GM12801 (cell line): ENCODE results near the gene PSD.

Experiments used
- CTCF ChIP-seq: IDR thresholded peaks from one replicate; pipeline ENCODE4 v1.5.1; 2011; ENCODE audit warnings: control low read depth; ENCODE audit not compliant: insufficient read length; ENCODE audit errors: extremely low read depth

The PSD gene

GRCh38 chr10:102421507-102421756 lies 2.8 kb upstream of the PSD start:
- TF ChIP-seq CTCF, result no peak

DNA sequence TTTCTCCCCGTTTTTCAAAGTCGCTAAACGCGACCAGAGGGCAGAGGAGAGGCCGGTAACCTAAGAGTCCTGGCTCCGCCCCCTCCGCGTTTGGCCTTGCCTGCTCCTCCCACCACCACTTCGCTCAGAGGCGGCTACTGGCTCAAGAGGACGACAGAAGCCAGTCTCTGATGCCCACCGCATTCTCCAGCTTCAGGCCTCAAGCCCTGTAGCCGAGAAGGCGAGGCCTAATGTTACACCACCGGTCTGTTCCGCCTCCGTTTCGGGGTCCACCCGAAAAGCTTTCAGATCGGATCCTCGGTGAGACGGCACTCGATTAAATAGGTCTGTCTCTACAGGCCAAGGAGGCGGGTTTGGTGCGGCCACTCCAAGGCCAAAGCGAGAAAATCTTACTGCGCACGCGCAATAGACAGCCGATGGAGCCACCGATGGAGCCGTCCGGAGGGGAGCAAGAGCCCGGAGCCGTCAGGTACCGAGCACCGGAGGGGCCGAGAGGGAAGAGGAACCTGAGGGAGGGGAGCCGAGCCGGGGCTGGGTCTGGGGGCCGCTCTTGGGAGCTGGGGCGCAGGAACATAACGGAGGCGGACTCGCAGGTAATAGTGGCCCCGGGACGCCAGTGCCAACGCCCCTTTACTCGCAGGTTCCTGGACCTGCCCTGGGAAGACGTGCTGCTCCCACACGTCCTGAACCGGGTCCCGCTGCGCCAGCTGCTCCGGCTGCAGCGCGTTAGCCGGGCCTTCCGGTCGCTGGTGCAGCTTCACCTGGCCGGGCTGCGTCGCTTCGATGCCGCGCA lies 2.3 kb upstream of the PSD start, which contains the start of gene FBXL15:
Gene FBXL15, plus strand, starts transcription at position 123 of the 793 bp plus-strand sequence. Its CDS starts 294 bp downstream, at position 417.
- TF ChIP-seq CTCF, result no peak

DNA sequence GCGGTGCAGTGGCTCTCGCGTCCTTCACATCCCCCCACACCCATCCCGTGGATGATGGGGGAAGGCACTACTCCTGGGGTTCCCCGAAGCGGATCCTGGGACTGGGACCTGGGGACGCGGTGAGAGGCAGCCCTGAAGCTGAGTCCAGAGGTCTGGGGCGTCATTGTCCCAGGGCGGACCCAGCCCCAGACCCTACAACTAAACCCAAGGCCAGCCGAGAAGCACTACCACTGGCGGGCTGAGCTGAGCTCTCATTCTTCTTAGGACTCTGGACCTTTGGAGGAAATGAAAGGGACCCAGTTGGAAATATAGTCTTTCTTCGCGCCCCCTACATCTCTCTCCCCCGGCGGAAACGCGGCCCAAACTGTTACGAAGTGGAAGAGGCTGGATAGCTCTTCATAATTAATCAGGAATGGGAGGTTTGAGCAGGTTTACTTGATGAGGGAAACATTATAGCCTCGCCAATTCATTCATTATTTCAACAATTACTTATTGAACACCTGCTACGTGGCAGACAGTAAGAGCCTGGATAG lies 1.7 kb upstream of the PSD start:
- no peak for TF ChIP-seq CTCF

GRCh38 chr10:102419269-102420180 lies 940 bp upstream of the PSD start:
- TF ChIP-seq CTCF, result no peak

GRCh38 chr10:102416695-102417094 lies 1.9 kb downstream of the PSD start:
- no peak for TF ChIP-seq CTCF

DNA sequence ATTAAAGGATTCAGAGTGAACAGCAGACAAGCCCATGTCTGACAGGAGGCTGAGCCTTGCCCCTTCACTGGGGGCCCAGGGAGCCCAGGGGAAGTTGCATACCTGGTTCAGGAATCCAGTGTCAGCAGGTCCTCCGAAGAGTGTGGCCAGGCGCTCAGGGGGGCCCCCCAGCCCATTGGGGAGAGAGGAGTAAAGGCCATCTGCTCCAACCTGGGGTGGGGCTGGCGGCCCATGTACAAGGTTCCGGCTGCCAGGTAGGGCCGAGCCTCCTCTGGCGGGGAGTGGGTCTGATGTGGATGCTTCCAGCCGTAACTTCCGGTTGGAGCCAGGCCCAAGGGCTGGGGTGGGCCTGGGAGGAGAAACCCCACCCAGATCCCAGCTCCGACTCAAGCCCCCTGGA lies 2.3 kb downstream of the PSD start:
- TF ChIP-seq CTCF, result no peak

DNA sequence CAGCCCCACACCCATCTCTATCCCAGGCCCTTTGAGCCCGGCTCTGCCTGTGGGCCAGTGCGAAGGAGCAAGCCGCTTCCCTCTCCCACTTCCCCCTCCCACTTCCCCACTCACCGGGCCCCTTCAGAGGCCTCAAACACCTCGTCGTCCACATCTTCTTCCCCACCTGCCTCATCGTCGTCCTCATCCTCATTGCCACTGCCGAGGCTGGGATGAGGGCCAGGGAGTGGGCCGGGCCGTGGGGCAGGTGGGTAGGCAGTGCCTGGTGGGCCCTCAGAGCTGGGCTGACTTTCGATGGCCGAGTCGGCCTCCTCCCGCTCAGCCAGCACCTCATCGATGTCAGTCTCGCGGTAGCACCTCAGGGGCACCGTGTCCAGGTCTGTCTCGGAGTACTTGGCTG lies 3.8 kb downstream of the PSD start:
- no peak for TF ChIP-seq CTCF
